HG03469 (cell line): Measurements from ENCODE around the gene RPL34.

Experiments
- ATAC-seq: cut with Tn5 transposase; IDR thresholded peaks from one replicate; pipeline ENCODE4 v1.9.1; 2021; ENCODE audit warnings: mild to moderate bottlenecking, moderate library complexity, moderate number of reproducible peaks; ENCODE audit not compliant: unreplicated experiment

RPL34 gene

DNA sequence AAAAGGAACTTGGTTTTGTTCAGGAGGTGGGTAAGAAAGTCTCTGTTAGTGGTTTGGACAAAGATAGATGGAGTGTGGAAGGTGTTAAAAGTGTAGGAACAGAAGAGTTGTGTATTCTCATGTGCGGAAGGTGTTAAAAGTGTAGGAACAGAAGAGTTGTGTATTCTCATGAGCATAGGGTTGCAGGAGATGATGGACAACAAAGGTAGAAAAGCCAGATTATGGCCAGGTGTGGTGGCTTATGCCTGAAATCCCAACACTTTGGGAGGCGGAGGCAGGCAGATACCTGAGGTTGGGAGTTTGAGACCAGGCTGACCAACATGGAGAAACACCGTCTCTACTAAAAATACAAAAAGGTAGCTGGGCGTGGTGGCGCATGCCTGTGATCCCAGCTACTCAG, 2.5 kb downstream of the RPL34 start:
- no peak for ATAC-seq

DNA sequence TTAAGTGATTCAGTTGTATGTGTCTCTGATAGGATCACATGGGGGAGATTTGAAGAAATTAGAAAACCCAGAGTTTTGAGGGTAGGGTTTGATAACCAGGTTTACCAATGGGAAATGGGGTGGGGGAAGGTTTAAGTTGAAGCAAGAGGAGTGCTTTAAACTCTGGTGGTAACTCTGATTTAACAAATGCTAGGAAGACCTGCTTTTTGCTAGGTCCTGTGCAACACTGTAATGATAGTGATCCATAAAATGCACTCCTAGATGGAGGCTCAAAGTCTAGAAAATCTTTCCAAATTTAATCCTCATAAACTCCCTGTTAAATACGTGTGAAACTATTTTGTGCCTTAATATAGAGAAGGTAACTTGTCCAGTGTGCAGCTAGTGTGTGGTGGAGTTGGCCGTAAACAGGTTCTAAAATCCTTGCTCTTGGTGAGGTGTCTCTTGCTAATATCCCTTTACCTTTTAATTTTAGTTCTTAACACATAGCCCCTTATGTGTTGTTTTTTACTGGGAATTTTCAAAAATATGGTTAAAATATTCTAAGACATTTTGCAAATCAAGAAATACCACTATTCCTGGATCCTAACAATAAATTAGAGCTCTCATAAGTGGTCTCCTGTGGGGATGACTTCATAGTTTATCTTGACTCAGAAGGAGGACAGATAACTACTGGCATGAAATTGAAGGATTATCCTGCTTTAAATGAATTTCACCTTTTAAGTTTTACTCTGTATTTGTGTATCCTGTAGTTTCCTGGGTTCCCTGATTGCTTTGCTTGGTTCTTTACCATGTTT, 4.1 kb downstream of the RPL34 start:
- ATAC-seq = no peak

DNA sequence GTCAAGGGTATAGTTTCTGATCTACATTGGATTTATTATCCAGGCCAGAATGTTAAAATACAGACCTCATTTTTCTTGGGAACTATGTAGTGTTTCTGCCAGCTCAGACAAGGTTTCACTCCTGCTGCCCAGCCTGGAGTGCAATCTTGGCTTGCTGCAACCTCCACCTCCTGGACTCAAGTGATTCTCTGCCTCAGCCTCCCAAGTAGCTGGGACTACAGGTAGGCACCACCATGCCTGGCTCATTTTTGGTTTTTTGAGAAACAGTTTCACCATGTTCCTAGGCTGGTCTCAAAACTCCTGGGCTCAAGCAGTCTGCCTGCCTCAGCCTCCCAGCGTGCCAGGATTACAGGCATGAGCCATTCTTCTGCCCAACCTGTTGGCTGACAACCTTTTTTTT, 5.7 kb downstream of the RPL34 start:
- ATAC-seq = no peak

DNA sequence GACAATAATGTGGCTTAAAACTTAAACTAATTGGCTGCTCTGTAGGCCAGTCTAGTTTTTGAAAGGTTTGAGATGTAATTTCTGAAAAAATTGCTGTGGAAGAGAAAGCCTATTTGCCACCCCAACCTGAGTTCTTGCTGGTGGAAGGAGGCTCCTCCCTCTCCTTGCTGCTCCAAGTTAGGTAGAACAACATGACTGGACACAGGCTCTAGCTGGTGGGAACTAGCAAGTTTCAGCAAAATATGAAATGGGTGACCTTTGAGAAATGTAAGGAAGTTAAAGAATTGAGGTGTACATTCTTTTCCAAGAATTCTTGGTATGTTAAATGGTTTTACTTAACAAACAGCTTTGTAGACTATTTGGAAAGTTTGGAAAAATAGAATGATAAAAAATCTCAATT, 8.0 kb downstream of the RPL34 start:
- ATAC-seq = no peak

DNA sequence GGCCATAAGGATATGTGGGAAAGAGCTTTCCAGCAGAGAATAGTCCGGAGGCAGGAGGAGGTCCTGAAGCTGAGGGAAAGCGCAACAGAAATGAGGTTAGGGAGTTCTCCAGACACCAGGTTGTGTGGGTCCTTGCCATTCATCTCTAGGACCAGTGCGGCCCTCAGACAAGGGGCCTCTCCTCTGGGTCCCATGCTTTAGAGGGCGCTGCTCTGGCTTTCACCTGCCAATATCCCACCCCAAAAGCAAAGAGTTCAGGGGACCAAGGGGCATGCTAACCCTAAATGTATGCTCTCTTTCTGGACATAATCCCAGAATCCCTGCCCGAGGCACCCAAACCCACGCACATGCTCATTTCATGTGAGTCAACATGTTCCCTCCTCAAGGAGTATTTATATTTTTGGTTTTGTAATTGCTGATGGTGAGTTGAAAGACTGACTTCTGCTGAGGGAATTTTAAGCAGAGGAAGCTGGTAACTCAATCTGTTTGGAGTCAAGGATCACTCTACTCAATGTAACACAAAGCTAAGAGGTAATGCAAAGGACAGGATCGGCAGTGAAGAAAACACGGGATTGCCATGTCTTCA, 14.8 kb downstream of the RPL34 start:
- no peak for ATAC-seq

DNA sequence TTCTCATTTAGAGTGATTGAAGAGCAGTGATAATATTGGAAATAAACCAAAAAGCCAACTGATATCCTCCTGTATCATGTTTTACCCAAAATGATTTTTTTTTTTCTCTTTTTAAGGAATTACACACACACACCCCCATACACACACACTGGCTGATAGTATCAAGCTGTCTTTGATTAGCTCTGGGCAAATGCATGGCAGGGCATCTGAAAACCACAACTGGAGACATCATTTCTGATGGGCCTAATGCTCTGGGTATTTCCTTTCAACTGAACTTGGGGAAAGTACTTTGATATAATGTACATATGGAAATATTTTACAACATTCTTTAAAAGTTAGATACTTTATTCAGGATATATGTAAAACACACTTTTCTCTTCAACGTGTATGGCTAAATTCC, 15.9 kb downstream of the RPL34 start:
- no peak for ATAC-seq

DNA sequence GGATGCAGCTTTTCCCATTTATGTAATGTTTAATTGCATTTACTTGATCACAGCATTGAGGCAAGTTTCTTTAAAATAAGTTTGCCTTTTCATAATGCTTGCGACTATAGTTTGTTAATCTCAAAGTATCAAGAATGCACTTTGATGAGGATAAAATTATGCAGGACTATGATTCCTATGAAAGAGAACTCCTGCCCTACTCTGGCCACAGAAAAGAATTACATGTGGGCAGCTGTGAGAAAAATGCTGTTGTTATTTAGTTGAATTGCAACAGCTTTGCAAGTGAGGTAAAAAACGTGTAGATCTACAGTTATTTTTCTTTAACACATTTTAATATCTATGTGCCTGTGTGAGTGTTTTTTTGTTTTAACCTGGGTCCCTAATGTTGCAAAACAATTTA, 17.5 kb downstream of the RPL34 start:
- ATAC-seq = no peak

DNA sequence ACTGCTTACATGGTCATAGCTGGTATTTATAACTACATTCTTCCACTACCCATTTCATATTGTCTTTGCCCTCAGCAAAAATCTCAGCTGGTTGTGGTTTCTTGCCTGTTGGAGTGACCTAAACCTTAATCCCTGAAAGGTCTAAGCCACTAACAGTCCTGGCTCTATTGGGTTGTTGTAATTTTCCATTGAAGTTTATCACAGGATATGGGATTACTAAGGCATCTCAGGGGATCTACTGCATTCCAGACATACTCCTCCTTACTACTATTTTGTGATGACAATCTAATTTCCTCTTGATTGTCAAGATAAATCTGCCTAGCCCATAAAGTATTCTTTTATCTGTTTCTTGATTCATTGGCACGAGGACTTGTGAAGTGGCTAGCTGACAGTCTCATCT, 23.9 kb downstream of the RPL34 start:
- ATAC-seq = no peak

DNA sequence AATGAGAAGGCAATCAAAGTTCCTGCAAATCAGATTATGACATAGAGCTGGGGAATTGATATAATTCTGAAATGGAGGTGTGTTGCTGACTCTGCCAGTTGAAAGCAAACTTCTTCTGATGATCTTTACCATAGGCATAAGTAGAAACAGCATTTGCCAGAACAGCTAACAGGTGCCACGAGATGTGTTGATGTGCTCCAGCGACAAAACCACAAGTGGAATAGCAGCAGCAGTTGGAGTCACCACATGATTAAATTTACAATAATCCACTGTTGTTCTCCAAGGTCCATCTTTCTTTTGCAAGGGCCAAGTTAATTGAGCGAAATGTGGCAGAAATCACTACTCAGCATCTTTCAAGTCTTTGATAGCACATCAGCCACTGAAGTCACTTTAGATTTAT, 26.3 kb downstream of the RPL34 start:
- no peak for ATAC-seq

DNA sequence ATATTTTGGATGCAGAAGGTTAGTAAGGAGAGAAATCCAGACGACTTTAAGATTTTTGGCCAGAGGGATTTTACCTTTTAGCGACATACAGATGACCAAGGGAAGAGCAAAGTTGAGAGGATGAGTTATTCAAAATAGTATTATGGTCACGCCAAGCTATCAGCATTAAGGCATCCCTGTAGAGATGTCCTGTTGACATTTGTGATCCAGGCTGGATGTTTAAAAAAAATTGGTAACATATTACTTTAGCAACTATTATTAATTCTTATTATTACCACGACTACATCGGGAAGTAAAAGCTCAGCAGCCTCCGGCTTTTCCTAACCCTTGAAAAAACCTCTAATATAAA, 29.5 kb downstream of the RPL34 start:
- ATAC-seq = peak; percentile 7

DNA sequence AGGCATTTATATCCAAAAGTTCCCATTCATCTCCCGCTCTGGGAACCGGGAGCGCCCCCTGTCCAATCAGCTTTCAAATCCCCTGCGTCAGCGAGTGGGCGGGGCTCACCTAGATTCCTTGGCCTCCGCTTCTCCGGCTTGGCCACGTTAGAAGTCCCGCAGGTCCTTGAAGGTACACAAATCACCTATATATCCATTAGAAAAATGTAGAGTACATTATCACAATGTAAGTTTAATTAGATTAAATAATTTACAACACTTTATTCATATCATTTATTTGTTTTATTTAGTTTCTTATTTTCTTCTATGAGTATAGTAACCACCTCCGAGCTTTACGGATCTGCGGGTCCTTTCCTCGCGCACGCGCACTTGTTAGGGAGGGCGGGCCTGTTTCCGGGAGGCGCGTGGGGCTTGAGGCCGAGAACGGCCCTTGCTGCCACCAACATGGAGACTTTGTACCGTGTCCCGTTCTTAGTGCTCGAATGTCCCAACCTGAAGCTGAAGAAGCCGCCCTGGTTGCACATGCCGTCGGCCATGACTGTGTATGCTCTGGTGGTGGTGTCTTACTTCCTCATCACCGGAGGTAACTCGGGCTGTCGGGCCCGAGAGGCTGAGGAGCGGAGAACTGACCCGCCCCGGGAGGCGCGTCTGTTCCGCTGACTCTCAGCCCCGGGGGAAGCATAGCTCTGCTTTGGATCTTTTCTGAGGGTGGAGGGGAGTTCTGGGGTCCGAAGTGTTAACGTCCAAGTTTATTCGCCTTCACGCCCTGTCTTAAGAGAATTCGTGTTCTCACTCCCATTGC, 30.0 kb downstream of the RPL34 start, which contains the start of gene OSTC:
Gene OSTC (plus strand): TSS at position 388 of the 802 bp plus-strand sequence. CDS start 57 bp downstream, at position 445.
- ATAC-seq = peak; percentile 86

DNA sequence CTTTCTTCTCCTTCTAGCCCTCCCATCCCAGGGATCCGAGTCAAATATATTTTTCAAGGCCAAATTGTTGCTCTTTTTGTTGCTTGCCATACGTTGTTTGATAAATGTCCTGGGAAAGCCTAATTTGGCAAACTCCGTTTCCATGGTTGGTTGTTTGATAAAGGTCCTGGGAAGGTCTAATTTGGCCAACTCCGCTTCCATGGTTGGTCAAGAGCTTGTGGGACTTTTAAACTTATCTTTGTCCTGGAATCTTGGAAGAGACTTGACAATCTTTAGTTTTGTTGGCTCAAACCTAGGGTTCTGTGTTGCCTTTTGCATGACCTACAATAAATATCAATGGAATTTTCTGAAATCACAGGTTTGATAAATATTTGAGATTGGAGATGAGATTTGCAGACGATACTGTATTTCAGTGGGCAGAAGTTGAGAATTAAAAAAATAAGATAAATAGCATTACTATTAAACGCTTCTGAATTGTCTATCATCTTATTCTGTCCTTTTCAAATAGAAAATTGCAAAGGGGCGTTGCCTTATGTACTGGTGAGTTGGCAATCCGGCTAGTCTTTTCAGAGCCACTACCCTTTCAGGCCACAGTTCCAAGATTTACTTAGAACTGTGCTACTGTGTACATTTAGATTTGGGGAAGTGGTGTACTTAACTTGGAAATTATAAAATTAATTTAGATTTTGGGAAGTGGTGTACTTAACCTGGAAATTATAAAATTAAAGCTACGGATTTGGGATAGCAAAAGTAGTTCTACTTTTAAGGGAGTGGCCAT, 30.8 kb downstream of the RPL34 start:
- no peak for ATAC-seq

DNA sequence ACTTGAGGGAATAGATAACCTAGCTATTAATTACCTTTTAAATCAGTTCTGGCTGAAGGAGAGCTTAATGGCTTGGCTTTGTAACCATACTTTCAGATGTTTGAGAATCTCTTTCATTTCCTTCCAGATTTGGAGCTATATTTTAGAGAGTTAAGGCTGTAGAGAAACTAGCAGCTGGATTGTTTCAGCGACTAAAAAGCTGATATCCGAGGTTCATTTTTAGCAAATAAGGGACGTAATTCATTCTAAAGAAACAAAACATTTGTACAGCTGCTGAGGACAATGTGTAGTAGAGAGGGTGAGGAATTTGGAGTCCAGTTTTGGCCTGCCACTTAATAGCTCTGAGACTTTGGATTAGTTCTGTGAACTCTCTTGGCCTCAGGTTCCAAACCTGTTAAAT, 42.3 kb downstream of the RPL34 start:
- ATAC-seq = no peak

DNA sequence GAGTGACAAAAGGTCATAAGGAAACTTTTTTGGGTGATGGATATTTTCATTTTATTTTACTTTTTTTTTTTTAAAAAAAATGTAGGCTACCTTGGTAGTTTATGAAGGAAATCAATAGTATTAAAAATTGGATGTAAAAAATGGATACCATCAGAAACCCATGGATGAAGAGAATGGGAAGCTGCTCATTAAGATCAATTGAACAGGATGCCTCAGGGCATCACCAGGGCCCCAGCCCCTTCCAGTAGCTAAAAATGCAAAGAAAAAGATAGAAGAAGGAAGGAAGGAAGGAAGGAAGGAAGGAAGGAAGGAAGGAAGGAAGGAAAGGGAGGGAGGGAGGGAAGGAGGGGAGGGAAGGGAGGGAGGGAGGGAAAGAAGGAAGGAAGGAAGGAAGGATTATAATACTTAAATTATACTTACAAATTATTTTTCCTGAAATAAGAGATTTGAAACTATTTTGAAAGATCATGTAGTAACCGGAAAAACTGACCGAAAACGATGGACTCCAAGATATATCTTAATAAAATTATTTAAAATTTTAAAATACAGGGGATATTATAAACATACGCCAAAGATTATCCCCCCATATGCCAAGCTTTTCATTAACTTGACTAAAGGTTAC, 54.1 kb downstream of the RPL34 start:
- ATAC-seq = no peak
